Measurements from ENCODE around the gene PYDC1. TPM values are rescaled to one million over a fixed set of nuclear protein-coding genes. Genes with fewer than 3 reads are reported as not detected.

Gene PYDC1
- total and polyA plus RNA-seq, 2 experiments from 2014 or later: 1.8 TPM; not detected in 1

DNA sequence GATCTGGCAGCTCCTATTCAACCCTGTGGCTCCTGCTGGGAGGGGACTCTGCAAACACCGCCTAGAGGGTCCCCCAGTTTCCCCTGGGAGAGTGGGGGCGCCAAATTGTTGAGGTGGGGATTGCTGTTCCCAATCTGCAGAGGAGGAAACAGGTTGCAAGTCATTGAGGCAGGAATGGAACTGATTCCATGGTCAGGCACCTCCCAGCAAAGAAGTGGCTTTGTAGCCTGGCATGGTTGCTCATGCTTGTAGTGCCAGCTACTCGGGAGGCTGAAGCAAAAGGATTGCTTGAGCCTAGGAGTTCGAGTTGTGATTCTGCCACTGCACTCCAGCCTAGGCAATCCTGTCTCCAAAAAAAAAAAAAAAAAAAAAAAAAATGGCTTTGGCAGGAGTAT, 198 bp upstream of the PYDC1 start:
- Histone ChIP-seq H3K4me2 (peak overlapping the region; percentile 93), H3K79me2 (replicated peaks; ENCODE audit: insufficient read depth) (no peaks in the 10 kb centered on the region), H3K36me3 (ENCODE audit: insufficient read depth) (no peaks in the 10 kb centered on the region), H3K9me2 (ENCODE audit: insufficient read depth) (no peaks in the 10 kb centered on the region), H3K27ac (ENCODE audit: low read depth) (no peak overlapping the region), H3F3A (replicated peaks; ENCODE audit: low read depth) (no peaks in the 10 kb centered on the region), H3K4me3 (peak overlapping the region; percentile 77), H2AFZ (peak overlapping the region; percentile 96), H3K4me1 (ENCODE audit: insufficient read depth) (peaks cover 15% of the 10 kb centered on the region), H3K27me3 (ENCODE audit: insufficient read depth) (peaks cover 45% of the 10 kb centered on the region), H4K20me1 (replicated peaks; ENCODE audit: insufficient read depth) (no peaks in the 10 kb centered on the region)
- H3K27me3 Mint-ChIP-seq (ENCODE audit: insufficient read depth, low read depth, poor library complexity): peaks cover 50% of the 10 kb centered on the region
- DNase-seq (ENCODE audit: low spot score): no peak
- no peak for ATAC-seq
- no peaks in the 10 kb centered on the region; the same call in 1 of the 3 replicates for H3K9me3 Mint-ChIP-seq
- no peak overlapping the region for H3K27ac Mint-ChIP-seq
- TF ChIP-seq ZNF331 (CRISPR knock-in tag; IDR thresholded peaks at IDR 0.05; ENCODE audit: low read depth) (no peak), NANOG (IDR thresholded peaks at IDR 0.05; ENCODE audit: borderline replicate concordance) (no peak), CREB1 (CRISPR knock-in tag; IDR thresholded peaks at IDR 0.05; ENCODE audit: low read depth) (no peak), JUNB (IDR thresholded peaks at IDR 0.05; ENCODE audit: unreplicated experiment) (no peak)
- TF ChIP-seq, protein P1, sequence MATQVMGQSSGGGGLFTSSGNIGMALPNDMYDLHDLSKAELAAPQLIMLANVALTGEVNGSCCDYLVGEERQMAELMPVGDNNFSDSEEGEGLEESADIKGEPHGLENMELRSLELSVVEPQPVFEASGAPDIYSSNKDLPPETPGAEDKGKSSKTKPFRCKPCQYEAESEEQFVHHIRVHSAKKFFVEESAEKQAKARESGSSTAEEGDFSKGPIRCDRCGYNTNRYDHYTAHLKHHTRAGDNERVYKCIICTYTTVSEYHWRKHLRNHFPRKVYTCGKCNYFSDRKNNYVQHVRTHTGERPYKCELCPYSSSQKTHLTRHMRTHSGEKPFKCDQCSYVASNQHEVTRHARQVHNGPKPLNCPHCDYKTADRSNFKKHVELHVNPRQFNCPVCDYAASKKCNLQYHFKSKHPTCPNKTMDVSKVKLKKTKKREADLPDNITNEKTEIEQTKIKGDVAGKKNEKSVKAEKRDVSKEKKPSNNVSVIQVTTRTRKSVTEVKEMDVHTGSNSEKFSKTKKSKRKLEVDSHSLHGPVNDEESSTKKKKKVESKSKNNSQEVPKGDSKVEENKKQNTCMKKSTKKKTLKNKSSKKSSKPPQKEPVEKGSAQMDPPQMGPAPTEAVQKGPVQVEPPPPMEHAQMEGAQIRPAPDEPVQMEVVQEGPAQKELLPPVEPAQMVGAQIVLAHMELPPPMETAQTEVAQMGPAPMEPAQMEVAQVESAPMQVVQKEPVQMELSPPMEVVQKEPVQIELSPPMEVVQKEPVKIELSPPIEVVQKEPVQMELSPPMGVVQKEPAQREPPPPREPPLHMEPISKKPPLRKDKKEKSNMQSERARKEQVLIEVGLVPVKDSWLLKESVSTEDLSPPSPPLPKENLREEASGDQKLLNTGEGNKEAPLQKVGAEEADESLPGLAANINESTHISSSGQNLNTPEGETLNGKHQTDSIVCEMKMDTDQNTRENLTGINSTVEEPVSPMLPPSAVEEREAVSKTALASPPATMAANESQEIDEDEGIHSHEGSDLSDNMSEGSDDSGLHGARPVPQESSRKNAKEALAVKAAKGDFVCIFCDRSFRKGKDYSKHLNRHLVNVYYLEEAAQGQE (IDR thresholded peaks at IDR 0.05; ENCODE audit: unreplicated experiment): no peak
- peaks cover 29% of the 10 kb centered on the region for H3K4me1 Mint-ChIP-seq
- H3K4me3 Mint-ChIP-seq: peak overlapping the region; percentile 70
- H3K36me3 Mint-ChIP-seq (ENCODE audit: low read depth): no peaks in the 10 kb centered on the region; the same call in 2 of the 3 replicates

DNA sequence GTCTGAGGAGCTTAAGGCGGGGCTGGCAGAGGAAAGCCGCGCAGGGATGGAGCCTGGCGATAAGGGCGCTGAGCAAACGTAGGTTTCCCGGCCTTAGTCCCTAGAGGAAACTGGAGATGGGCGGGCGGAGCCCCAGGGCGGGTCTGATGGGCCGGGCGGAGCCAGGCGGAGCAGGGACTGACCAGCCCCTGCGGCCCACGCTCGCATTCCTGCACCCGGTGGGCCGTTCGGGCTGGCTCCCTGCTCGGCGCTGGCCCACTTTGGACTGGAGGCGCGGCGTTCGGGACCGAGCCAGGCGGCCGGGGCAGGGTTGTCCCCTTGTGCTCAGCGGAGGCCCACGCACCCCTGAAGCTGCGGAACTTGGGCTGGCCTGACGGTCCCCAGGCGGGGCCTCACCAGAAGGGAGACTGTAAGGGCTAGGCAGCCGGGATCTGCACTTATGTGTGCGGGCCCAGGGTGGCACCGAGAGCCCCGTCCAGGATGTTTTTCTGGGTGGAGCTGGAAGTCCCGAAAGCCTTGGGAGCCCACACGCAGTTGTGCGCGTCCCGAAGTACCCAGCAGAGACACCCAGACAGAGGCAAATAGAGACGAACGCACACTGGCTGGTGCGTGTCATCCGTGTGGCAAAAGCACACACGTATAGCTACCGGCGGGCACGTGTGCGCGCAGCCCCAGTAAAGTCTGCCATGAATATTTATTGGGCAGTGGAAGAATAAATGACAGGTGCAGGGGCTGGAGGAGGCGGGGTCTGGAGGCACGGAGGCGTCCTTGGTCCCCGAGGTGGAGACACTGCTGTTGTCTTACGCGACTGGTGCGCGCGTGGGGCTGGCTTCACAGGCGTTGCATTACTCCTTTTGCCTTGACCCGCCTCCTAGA, 1.4 kb downstream of the PYDC1 start:
- peak overlapping the region; percentile 75 for H3K4me3 Mint-ChIP-seq
- no peaks in the 10 kb centered on the region for H3K9me2 ChIP-seq (ENCODE audit: insufficient read depth)
- H3K79me2 ChIP-seq (replicated peaks; ENCODE audit: insufficient read depth): no peaks in the 10 kb centered on the region
- H3K27ac ChIP-seq (ENCODE audit: low read depth): no peak overlapping the region
- H3K36me3 ChIP-seq (ENCODE audit: insufficient read depth): no peaks in the 10 kb centered on the region
- H3K4me2 ChIP-seq: peak overlapping the region; percentile 93
- no peaks in the 10 kb centered on the region for H3F3A ChIP-seq (replicated peaks; ENCODE audit: low read depth)
- H4K20me1 ChIP-seq (replicated peaks; ENCODE audit: insufficient read depth): no peaks in the 10 kb centered on the region
- H3K4me1 ChIP-seq (ENCODE audit: insufficient read depth): peaks cover 15% of the 10 kb centered on the region
- peaks cover 45% of the 10 kb centered on the region for H3K27me3 ChIP-seq (ENCODE audit: insufficient read depth)
- H3K4me1 Mint-ChIP-seq: peaks cover 29% of the 10 kb centered on the region
- DNase-seq (ENCODE audit: low spot score): peak; percentile 95
- peaks cover 42% of the 10 kb centered on the region for H3K27me3 Mint-ChIP-seq (ENCODE audit: insufficient read depth, low read depth, poor library complexity)
- no peak overlapping the region; the same call in 1 of the 2 replicates for H3K27ac Mint-ChIP-seq
- no peaks in the 10 kb centered on the region; the same call in 2 of the 3 replicates for H3K36me3 Mint-ChIP-seq (ENCODE audit: low read depth)
- TF ChIP-seq POLR2AphosphoS5 (IDR thresholded peaks at IDR 0.05; ENCODE audit: low read depth) (peak; percentile 31; the same call in 1 of the 2 replicates), EZH2 (IDR thresholded peaks at IDR 0.05; ENCODE audit: low read depth, unreplicated experiment) (peak; percentile 35)
- TF ChIP-seq, protein P1 (IDR thresholded peaks at IDR 0.05; ENCODE audit: unreplicated experiment): no peak
- peak overlapping the region; percentile 96 for H2AFZ ChIP-seq
- H3K4me3 ChIP-seq: peak overlapping the region; percentile 77
- H3K9me3 Mint-ChIP-seq: no peaks in the 10 kb centered on the region; the same call in 2 of the 3 replicates
- peak; percentile 85 for ATAC-seq
